Ureter (tissue), 1 donor: ENCODE results near the gene BAK1. TPM values are rescaled to one million over a fixed set of nuclear protein-coding genes. Genes with fewer than 3 reads are reported as not detected.

Experiments
- DNase-seq: peaks from one replicate; pipeline ENCODE4 v3.0.0-alpha.2; 2020; ENCODE audit warnings: low spot score
- total RNA-seq: library from RNA; stranded (reverse); gene quantifications from one replicate; pipeline ENCODE4 v1.2.4, GENCODE V29; 2023
- donor health status: DM: yes; HTN: yes; CAD: no.

BAK1 gene
- total RNA-seq: 27.9 TPM

DNA sequence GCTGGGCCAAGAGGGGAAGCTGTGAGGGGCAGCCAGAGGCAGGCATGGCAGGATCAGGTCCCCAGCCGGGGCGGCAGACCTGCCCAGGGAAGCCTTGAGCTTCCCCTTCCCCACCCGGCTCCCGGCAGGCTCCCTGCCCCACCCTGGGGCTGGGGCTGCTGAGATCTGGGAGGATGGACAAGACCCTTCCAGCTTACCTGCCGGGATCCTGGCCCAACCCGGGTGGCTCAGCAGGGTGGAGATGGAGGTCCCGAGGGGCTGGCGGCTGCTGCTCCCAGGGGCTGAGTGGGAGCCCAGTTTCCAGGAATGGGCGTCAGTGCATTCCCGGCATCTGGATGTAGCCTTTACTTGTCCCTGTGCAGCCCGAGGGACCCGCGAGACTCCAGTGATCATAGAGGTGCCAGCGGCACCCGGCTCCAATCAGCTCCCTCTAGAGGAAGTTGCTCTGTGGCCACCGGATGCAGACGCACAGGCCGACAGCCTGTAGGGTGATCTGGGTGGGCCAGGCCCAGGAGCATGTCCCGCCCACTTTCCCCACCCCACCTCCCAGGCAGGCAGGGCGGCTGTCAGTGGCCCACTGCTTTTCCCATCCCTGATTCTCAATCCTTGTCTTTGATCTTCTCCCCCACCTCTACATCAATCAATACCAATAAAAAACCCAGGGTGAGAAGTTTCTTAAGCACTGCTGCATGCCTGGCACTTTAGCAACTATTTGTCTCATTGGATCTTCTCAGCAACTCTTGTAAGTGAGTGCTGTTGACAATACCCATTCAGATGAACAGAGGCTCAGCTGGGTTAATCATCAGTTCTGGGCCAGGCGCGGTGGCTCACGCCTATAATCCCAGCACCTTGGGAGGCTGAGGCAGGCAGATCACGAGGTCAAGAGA is at the start of gene BAK1:
Gene BAK1 (minus strand): TSS at position 449 of the 887 bp plus-strand sequence. CDS start 2,672 bp downstream, outside the sequence.
- peak; percentile 93 for DNase-seq

DNA sequence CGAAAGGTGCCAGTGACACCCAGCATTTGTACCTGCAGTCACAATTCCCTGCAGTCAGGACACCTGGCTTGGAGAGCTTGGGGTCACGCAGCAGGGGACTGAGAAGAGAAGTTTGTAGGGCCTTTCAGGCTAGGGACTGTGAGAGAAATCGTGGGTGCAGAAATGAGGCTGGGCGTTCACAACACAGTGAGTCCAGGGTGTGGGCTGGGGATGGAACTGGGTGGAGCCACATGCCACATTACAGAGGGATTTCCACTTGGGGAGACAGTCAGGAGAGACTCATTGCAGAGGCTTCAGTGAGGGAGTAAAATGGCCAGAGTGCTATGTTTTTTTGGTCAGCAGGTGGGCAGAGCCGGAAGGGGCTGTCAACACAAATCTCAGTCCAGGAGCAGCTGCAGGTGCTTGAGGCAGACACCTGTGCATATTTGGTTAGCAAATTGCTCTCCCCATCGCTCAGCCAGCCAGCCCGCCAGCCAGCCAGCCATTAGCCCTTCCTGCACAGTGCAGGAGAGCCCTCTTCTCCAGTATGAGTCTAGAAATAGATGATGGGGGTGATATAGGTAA is 48.4 kb upstream of the BAK1 start:
- no peak for DNase-seq

DNA sequence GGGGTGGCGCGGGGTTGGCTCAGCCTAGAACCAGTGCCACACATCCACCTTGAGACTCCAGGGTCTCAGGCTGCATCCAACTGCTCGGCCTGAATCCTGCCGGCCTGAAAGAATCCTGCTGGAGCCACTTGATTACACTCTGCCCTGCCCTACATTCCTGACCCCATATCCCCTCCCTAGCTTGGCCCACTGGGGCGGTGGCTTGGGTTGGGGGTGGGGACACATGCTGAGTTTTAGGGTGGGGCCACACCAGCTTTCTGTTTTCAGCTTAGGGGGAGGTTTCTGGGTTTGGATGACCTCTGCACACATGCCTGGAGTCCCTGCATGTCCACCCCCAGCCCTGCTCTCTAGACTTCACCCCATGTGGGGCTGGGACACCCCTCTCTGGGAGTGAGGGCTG is 47.8 kb upstream of the BAK1 start:
- no peak for DNase-seq

DNA sequence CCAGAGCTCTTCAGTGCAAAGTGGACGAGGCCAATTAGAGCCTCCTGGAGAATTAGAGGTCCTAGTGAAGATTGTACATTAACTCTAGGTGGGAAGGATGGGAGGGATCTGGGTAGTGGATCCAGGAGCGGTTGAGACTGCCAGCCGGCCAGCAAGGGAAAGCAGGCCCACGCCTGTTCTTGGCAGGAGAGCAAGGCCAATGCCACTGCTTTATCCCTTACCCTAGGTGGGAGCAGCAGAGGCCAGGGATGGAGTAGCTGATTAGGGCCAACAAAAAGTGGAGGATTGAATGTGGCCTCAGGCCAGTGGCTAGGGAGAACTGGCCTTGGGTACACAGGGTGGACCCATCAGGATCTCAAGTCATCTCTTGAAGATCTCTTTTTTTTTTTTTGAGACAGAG is 44.8 kb upstream of the BAK1 start:
- DNase-seq: no peak

DNA sequence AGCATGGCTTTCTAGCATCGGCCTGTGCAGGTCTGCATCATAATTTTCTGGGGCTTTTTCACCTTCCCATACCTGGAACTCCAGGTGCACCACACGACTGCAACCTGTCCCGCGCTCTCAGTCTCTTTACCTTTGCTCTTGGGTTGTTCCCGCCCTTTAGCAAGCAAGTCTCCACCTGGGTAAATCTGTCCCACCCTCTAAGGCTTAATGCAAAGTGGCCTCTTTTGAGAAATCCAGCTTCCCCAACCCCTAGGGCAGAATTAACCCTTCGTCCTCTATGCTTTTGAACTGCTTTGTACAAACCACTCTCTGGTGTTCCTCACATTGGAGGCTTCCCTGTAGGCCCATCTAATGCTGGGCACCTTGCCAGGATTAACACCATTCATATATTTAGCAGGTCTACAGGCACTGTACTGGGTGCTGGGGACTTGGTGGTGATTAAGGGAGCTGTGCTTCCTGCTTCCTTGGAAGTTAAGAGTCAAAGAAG is 43.9 kb upstream of the BAK1 start:
- DNase-seq: no peak

DNA sequence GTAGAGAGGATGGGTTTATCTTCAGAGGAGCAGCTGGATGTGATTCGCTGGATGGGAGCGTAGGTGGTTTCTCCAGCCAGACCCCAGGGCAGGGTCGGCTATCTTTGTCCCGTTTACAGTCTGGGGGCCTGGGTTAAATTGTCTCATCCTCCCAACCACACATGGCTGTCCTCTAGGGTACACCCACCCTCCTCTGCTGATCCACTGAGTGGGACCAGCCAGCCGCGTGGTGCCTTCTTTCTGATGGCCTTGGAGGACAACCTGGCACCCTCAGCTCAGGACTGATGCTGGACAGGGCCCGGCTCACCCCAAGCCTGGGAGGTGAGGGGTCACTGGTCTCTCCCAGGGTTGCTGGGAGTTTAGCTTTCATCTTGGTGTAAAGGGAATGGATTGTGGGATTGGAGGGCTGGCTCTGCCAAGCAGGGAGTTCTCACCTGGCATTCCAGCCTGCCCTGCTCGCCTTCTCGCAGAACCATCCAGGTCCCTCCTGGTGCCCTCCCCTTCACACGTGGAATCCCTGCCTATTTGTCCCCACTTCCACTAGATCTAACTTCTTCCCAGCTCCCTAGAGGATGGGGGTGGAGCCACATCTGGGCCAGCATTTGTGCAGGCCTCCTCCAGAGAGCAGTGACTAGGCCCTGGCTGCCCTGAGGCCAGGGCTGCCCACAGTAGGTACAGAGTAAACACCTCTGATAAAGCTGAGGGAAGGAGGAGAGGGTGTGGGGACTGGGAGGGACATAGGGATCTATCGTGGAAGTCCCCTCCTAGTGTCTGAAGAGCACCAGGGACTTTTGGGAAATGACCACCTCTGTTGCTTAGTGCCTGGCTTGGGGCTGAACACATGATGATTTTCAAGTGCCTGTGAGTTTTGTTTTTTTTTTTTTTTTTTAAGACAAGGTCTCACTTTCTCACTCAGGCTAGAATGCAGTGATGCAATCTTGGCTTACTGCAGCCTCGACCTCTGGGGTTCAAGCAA is 42.7 kb upstream of the BAK1 start:
- no peak for DNase-seq

DNA sequence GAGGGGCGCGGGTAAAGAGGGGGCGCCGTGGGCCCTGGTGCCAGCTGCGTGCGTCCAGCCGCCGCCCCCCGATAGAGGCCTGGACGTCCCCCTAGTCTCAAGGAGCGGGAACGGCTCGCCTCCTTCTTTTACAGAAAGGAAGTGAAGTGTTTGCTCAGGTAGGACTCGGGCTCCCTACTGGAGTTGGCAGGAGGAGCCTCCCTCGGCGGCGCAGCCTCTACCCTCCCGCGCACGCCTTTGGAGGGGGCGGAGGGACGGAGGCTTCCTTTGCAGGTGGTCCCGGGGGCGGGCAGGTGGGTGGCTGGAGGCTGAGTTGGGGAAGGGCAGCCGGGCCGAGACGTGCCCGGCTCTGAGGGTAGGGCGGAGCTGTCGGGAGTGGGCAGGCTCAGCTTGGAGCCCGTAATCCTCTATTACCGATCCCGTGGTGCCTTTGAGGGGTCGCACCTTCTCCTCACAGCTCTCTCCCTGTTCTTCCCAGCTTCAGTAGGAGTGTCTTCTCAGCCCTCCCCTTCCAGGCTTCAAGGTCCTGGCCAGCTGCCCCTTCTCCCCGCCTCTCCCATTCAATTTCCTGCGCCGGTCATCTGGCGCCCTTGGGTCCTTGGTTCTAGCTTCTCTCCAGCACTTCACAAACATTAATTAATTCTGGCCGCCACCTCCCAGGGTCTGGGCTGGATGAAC is 41.8 kb upstream of the BAK1 start:
- peak; percentile 51 for DNase-seq

DNA sequence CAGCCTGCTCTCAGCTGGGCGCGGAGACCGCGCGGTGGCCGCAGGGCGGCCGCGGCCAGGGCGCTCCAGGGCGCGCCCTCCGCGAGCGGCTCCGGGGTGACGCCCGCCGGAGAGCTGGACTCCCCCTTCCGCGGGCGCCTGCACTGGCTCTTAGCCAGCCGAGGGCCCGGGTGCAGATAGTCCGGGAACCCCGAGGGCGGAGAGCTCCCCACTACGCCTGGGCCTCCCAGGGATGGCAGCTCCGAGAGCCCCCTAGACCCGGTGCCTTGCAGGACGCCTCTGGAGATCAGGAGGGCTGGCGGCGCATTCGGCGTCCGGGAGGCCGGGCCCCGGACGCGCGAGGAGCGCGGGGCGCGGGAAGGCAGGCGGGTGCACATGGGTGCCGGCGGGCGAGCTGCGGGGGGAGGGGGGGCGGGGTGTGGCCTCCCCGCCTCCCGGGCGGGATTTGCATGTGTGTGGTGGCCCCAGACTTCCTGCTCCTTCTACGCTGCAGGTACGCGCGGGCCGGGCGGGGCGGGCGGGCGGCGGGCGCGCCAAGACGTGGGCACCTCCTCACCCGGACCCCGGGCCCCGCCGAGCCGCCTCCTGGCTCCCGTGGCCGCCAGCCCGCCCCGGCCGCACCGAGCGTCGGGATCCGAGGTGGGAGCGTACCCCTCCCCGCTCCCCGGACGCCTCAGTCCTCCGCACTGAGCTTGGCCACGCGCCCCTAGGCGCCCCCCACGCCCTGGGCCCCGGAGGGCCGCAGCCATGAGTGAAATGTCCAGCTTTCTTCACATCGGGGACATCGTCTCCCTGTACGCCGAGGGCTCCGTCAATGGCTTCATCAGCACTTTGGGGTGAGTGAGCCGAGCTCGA is 41.0 kb upstream of the BAK1 start, which contains the start of gene ITPR3:
Gene ITPR3 (plus strand): TSS at position 467 of the 855 bp plus-strand sequence. CDS start 281 bp downstream, at position 748.
- peak; percentile 61 for DNase-seq

DNA sequence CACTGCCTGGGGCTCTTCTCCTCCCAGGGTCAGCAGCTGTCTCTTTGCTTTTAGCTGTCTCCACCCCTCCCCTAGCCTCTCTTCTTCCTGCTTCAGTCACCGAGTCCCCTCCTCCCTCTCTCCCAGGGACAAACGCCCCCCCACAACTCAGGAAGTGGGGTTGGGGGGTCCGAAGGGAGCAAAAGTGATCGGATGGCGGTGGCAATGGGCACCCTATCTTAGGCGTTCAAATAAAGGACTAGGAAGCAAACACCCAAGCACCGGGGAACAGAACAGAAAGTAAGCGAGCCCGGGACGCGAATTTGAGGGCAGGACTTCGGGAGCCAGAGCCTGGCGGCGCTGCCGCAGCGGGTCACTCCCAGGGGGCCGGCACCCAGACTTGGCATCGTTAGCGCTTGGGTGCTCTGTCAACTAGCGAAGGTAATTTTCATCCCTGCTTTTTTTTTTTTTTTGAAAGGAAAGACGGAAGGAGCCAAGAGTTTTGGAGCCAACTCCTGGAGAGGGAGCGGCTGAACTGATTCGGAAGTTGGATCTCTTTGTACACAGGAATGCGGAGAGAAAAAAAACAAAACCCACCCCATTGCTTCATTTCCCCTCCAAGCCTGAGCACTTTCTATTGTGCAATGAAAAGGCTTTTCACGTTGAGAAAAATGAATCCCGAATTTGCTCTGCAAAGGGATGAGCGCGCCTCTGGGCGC is 40.2 kb upstream of the BAK1 start:
- peak; percentile 62 for DNase-seq

DNA sequence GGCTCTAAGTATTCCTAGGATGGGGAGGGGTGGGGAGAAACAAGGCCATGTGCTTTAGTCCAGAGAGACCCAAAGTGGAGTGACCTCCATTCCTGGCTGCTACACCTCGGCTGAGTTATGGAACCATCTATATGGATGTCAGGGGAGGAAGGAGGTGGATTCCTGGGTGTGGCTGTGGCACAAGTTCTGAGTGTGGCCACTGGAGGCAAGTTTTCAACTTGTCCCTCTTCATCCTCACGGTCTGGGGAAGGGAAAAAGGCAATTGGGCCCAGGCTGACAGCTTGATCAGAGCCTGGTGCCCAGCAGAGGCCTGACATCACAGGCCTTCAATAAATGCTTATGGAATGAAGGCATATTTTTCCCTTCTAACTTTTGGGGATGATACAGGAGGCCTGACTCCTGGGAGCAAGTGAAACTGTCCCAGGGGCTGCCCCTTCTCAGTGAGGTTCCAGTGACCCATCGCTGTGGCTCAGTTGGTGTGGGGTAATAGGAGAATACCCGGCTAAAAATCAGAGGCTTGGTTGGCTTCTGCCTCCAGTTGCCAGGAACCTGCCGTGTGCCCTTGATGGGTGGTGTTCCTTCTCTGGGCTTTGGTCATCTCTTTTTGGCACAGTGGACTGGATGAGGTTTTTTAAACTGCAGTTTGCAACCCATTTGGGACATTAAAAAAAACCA is 39.2 kb upstream of the BAK1 start:
- DNase-seq: no peak

DNA sequence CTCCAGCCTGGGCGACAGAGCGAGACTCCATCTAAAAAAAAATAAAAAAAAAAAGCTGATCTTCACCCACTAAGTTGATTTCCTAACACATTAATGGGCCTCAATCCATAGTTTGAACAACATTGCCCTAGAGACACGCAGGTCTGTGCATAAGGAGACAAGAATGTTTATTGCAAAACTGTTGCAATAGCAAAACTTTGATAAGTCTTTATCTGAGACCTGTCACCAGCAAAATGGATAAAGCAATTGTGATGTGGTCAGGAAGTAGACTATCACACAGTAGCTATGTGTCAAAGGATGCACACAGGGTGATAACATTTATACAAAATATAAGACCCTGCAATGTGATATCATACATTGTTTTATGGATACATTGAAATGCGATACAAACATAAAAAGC is 36.8 kb upstream of the BAK1 start:
- DNase-seq: no peak

DNA sequence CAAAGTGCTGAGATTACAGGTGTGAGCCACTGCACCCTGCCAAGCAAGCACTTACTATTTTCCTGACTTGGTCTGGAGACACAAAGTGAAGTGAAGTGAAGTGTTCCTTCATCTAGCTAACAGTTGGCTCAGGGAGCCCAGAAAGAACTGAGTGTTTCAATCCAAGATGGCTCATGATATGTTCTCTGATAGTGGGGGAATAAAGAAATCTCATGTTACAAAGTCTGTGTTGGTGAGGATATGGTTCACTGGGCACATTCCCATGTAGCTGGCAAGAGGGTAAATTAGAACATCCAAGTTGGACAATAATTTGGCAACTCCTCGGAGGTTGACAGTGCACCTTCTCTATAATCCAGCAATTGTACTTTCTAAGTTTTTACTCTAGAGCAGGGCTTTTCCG is 36.0 kb upstream of the BAK1 start:
- DNase-seq: no peak

DNA sequence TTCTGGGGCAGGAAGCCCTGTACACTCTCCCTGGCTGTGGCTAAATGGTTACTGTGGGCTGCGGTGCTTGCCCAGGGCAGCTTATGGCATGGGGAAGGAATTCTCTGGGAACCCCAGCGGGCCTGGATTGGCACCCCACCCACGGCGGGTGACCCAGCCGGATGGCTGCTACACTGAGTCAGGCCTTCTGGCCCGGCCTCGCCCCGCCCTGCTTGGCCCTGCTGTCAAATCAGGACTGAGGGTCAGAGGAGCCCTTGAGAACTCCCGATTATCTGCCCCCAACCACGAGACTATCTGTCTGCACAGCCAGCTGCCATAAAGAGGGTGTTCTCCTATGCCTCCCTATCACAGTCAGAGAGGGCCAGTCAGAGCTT is 33.7 kb upstream of the BAK1 start:
- no peak for DNase-seq

DNA sequence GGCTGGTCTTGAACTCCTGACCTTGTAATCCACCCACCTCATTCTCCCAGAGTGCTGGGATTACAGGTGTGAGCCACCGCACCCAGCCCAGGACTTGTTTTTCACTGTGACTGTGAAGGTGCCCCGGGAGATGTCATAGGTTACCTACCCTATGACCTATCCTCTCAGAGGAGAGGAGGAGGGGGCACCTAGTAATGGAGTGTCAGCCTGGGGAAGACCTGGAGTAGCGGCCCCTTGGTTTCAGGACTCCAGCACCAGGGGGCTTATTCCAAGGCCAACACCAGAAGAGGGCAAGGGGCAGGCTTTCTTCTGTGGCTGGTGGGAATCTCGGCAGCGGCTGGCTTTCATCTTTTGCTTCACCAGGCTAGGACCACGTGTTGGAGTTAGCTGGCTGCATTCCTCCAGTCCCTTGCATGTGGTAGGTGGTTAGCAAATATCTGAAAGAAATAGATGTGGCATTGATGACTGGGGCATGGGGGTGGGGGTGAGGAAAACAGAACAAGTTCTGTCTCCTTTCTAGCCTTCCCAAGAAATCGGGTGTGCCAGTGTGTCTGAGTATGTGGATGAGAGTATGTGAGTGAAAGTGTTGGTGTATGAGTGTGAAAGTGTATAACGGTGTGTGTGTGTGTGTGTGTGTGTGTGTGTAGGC is 33.2 kb upstream of the BAK1 start:
- DNase-seq: no peak

DNA sequence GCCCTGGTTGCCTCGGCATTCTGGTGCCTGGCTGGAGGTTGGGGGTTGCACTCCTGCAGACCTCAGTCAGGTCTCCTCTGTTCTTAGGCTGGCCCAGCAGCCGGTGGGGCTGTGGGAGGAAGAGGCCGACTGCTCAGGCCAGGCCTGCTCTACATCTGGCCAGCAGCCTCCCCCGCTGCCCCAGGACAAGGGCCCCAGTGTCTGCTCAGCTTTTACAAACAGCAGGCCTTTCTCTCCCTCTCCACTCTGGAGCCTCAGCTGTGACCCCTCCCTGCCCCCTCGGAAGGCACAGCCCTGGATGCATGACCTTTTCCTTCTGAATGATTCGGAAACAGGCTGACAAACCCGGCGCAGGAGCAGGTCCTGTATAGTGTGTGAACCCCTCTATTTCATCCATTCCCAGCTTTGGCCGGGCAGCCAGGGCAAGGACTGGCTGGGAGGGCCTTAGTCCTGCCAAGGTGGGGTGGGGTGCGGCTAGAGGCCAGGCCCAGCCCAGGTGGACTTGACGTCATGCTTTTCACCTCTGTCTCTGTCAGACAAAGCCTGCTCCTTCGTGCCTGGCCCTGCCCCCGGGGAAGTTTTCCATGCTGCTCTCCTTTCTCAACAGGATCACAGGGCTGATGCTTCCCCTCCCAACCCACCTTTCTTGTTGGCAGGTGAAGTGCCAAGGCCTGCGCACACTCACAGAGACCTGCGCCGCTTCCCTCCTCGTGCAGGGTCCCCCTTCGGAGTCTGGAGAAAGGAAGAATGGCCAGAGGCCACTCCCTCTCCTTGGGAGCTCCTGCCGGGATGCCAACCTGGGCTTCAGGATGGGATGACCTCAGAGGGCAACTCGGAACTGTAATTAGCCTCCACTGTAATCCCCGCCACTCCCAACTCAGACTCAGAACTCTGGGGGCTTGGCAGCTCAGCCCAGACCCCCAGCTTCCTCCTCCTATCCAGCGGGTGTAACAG is 31.0 kb upstream of the BAK1 start:
- DNase-seq: no peak

DNA sequence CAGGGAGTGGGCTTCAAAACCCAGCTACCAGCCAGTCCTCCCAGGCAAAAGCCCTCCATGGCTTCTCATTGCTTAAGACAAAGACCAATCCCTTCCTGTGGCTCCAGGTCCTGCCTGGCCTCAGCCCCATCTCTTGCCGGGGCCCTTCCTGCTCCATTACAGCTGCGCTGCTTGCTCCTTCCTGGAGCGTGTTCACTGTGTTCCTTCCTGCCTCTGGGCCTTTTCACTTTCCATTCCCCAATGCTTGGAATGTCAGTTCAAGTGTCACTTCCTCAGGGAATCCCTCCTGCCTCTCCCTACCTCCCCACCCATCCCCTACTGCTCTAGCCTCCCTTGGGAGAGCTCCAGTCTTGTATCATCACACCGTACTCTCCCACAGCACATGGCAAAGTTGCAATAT is 30.0 kb upstream of the BAK1 start:
- no peak for DNase-seq

DNA sequence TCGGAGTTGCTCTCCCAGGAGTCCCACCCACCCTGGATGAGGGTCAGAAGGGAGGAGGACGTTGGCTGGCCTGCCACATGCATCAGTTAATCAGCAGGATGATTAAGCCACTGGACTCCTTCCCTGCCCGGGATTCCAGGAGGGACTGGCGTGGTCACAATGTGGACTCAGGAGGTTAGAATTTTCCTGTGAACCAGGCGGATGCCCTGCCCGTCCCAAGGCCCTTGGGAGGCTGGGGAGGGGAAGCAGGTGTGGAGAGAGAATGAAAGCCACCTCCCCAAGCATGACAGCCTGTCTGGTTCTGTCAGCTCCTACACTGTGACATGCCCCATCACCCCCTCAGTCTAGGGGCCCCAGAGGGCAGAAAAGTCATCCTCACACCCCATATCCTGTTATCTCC is 29.5 kb upstream of the BAK1 start:
- DNase-seq: no peak

DNA sequence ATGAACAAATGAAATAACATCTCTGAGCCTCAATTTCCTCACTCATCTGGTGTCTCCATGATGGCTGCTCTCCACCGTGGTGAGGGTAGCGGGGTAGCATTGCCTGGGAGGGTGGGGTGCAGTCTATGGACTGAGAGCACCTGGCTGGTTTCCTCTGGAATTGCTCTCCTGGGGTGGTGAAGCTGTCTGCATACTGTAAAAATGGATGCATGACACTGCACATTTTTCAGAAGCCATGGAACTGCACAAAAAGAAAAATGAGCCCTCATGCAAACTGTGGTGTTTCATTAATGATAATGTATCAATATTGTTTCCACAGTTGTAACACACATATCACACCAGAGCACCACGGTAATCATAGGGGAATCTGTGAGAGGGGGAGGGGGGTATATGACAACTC is 28.9 kb upstream of the BAK1 start:
- DNase-seq: no peak
